Neutrophil (primary cell): Measurements from ENCODE around the gene FOXN4.

Experiments
- H3K27ac ChIP-seq: fragments of 200-600 bp; sonication (generic); 2 replicates; pipeline ENCODE4 v1.5.1; 2016; ENCODE audit warnings: mild to moderate bottlenecking, moderate library complexity
- H3K27me3 ChIP-seq: fragments of 200-600 bp; sonication (generic); 2 replicates; pipeline ENCODE4 v1.6.0; 2016; ENCODE audit warnings: mild to moderate bottlenecking
- H3K36me3 ChIP-seq: fragments of 200-600 bp; sonication (generic); 2 replicates; pipeline ENCODE4 v1.5.1; 2017
- H3K4me1 ChIP-seq, 2 experiments: fragments of 200-600 bp in 1 of 2; sonication (generic) in 1 of 2; 1 replicate in 1 of 2; 2 replicates in 1 of 2; pipeline versions ENCODE4 v1.5.1 to v1.6.1; 2013 to 2016; ENCODE audit warnings: low read depth in 1 of 2, low read length in 1 of 2, mild to moderate bottlenecking in 1 of 2, moderate library complexity in 1 of 2; ENCODE audit not compliant: control insufficient read depth in 1 of 2, insufficient read depth in 1 of 2
- H3K4me3 ChIP-seq, 2 experiments: fragments of 200-600 bp in 1 of 2; sonication (generic) in 1 of 2; 1 replicate in 1 of 2; 2 replicates in 1 of 2; pipeline ENCODE4 v1.5.1; 2013 to 2016; ENCODE audit warnings: low read depth in 1 of 2, low read length in 1 of 2, mild to moderate bottlenecking in 1 of 2, moderate library complexity in 1 of 2
- H3K9me3 ChIP-seq: fragments of 200-600 bp; sonication (generic); 2 replicates; pipeline ENCODE4 v1.5.1; 2016
- CTCF ChIP-seq: fragments of 200-600 bp; sonication (generic); IDR thresholded peaks from 2 replicates; pipeline ENCODE4 v1.5.1; 2016; ENCODE audit warnings: antibody characterized with exemption

FOXN4 gene

GRCh38 chr12:109230193-109230592, 78.9 kb downstream of the FOXN4 start:
- peaks cover 50% of the 10 kb centered on the region for H3K36me3 ChIP-seq

GRCh38 chr12:109228664-109229063, 80.4 kb downstream of the FOXN4 start:
- H3K9me3 ChIP-seq: no peaks in the 10 kb centered on the region
- no peaks in the 10 kb centered on the region for H3K27me3 ChIP-seq
- H3K36me3 ChIP-seq: peaks cover 53% of the 10 kb centered on the region
- no peak overlapping the region for H3K4me3 ChIP-seq
- H3K27ac ChIP-seq: no peak overlapping the region
- no peaks in the 10 kb centered on the region for H3K4me1 ChIP-seq
- no peak for TF ChIP-seq CTCF

More at GRCh38 chr12:109230193-109230592, 78.9 kb downstream of the FOXN4 start:
- TF ChIP-seq CTCF: no peak
- no peaks in the 10 kb centered on the region for H3K27me3 ChIP-seq
- H3K4me3 ChIP-seq: no peak overlapping the region
- no peaks in the 10 kb centered on the region for H3K9me3 ChIP-seq
- H3K27ac ChIP-seq: no peak overlapping the region
- no peaks in the 10 kb centered on the region for H3K4me1 ChIP-seq
